Measurements from ENCODE around the gene VAC14.

- TF ChIP-seq EZH2 (IDR thresholded peaks at IDR 0.05; ENCODE audit: low read depth, unreplicated experiment) = no peak
- TF ChIP-seq CTCF (conservative IDR thresholded peaks at IDR 0.05; ENCODE audit: low read depth in 2 of 2) = no peak
- TF ChIP-seq EZH2phosphoT487 (IDR thresholded peaks at IDR 0.05; ENCODE audit: unreplicated experiment) = no peak
- TF ChIP-seq CREB1 (CRISPR knock-in tag; IDR thresholded peaks at IDR 0.05; ENCODE audit: low read depth) = no peak
- TF ChIP-seq, protein P1, sequence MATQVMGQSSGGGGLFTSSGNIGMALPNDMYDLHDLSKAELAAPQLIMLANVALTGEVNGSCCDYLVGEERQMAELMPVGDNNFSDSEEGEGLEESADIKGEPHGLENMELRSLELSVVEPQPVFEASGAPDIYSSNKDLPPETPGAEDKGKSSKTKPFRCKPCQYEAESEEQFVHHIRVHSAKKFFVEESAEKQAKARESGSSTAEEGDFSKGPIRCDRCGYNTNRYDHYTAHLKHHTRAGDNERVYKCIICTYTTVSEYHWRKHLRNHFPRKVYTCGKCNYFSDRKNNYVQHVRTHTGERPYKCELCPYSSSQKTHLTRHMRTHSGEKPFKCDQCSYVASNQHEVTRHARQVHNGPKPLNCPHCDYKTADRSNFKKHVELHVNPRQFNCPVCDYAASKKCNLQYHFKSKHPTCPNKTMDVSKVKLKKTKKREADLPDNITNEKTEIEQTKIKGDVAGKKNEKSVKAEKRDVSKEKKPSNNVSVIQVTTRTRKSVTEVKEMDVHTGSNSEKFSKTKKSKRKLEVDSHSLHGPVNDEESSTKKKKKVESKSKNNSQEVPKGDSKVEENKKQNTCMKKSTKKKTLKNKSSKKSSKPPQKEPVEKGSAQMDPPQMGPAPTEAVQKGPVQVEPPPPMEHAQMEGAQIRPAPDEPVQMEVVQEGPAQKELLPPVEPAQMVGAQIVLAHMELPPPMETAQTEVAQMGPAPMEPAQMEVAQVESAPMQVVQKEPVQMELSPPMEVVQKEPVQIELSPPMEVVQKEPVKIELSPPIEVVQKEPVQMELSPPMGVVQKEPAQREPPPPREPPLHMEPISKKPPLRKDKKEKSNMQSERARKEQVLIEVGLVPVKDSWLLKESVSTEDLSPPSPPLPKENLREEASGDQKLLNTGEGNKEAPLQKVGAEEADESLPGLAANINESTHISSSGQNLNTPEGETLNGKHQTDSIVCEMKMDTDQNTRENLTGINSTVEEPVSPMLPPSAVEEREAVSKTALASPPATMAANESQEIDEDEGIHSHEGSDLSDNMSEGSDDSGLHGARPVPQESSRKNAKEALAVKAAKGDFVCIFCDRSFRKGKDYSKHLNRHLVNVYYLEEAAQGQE (IDR thresholded peaks at IDR 0.05; ENCODE audit: unreplicated experiment) = no peak
- TF ChIP-seq JUNB (IDR thresholded peaks at IDR 0.05; ENCODE audit: unreplicated experiment) = no peak
- TF ChIP-seq POLR2AphosphoS5 (IDR thresholded peaks at IDR 0.05; ENCODE audit: low read depth) = no peak
- TF ChIP-seq ZNF114 (CRISPR knock-in tag; IDR thresholded peaks at IDR 0.05) = no peak
- TF ChIP-seq, protein P2, sequence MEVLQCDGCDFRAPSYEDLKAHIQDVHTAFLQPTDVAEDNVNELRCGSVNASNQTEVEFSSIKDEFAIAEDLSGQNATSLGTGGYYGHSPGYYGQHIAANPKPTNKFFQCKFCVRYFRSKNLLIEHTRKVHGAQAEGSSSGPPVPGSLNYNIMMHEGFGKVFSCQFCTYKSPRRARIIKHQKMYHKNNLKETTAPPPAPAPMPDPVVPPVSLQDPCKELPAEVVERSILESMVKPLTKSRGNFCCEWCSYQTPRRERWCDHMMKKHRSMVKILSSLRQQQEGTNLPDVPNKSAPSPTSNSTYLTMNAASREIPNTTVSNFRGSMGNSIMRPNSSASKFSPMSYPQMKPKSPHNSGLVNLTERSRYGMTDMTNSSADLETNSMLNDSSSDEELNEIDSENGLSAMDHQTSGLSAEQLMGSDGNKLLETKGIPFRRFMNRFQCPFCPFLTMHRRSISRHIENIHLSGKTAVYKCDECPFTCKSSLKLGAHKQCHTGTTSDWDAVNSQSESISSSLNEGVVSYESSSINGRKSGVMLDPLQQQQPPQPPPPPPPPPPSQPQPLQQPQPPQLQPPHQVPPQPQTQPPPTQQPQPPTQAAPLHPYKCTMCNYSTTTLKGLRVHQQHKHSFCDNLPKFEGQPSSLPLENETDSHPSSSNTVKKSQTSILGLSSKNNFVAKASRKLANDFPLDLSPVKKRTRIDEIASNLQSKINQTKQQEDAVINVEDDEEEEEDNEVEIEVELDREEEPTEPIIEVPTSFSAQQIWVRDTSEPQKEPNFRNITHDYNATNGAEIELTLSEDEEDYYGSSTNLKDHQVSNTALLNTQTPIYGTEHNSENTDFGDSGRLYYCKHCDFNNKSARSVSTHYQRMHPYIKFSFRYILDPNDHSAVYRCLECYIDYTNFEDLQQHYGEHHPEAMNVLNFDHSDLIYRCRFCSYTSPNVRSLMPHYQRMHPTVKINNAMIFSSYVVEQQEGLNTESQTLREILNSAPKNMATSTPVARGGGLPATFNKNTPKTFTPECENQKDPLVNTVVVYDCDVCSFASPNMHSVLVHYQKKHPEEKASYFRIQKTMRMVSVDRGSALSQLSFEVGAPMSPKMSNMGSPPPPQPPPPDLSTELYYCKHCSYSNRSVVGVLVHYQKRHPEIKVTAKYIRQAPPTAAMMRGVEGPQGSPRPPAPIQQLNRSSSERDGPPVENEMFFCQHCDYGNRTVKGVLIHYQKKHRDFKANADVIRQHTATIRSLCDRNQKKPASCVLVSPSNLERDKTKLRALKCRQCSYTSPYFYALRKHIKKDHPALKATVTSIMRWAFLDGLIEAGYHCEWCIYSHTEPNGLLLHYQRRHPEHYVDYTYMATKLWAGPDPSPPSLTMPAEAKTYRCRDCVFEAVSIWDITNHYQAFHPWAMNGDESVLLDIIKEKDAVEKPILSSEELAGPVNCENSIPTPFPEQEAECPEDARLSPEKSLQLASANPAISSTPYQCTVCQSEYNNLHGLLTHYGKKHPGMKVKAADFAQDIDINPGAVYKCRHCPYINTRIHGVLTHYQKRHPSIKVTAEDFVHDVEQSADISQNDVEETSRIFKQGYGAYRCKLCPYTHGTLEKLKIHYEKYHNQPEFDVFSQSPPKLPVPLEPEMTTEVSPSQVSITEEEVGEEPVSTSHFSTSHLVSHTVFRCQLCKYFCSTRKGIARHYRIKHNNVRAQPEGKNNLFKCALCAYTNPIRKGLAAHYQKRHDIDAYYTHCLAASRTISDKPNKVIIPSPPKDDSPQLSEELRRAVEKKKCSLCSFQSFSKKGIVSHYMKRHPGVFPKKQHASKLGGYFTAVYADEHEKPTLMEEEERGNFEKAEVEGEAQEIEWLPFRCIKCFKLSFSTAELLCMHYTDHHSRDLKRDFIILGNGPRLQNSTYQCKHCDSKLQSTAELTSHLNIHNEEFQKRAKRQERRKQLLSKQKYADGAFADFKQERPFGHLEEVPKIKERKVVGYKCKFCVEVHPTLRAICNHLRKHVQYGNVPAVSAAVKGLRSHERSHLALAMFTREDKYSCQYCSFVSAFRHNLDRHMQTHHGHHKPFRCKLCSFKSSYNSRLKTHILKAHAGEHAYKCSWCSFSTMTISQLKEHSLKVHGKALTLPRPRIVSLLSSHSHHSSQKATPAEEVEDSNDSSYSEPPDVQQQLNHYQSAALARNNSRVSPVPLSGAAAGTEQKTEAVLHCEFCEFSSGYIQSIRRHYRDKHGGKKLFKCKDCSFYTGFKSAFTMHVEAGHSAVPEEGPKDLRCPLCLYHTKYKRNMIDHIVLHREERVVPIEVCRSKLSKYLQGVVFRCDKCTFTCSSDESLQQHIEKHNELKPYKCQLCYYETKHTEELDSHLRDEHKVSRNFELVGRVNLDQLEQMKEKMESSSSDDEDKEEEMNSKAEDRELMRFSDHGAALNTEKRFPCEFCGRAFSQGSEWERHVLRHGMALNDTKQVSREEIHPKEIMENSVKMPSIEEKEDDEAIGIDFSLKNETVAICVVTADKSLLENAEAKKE (CRISPR knock-in tag; IDR thresholded peaks at IDR 0.05) = no peak
- TF ChIP-seq ZNF331 (CRISPR knock-in tag; IDR thresholded peaks at IDR 0.05; ENCODE audit: low read depth) = no peak
- TF ChIP-seq, protein P3, sequence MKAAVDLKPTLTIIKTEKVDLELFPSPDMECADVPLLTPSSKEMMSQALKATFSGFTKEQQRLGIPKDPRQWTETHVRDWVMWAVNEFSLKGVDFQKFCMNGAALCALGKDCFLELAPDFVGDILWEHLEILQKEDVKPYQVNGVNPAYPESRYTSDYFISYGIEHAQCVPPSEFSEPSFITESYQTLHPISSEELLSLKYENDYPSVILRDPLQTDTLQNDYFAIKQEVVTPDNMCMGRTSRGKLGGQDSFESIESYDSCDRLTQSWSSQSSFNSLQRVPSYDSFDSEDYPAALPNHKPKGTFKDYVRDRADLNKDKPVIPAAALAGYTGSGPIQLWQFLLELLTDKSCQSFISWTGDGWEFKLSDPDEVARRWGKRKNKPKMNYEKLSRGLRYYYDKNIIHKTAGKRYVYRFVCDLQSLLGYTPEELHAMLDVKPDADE (IDR thresholded peaks at IDR 0.05) = no peak
These were observed 98.3 kb downstream of the VAC14 start for GRCh38 chr16:70702624-70703023.

All from GM23338 (cell line).